ENCODE results near the gene ITGA2B.

- TF ChIP-seq CREB1 (IDR thresholded peaks at IDR 0.05; ENCODE audit: low read depth) (no peak), TAF1 (IDR thresholded peaks at IDR 0.05; ENCODE audit: low read depth) (no peak), EP300 (IDR thresholded peaks at IDR 0.05; ENCODE audit: borderline replicate concordance) (no peak), TEAD4 (IDR thresholded peaks at IDR 0.05) (no peak), REST (IDR thresholded peaks at IDR 0.05; ENCODE audit: low read depth) (no peak), RAD21 (IDR thresholded peaks at IDR 0.05; ENCODE audit: low read depth) (no peak), ZBTB7A (IDR thresholded peaks at IDR 0.05; ENCODE audit: low read depth) (no peak), TCF12 (IDR thresholded peaks at IDR 0.05; ENCODE audit: low read depth) (no peak), YY1 (IDR thresholded peaks at IDR 0.05; ENCODE audit: low read depth) (no peak), USF1 (IDR thresholded peaks at IDR 0.05) (no peak), MAX (IDR thresholded peaks at IDR 0.05) (no peak), FOXM1 (IDR thresholded peaks at IDR 0.05; ENCODE audit: borderline replicate concordance, low read depth) (no peak), CEBPB (IDR thresholded peaks at IDR 0.05) (no peak), NFIC (IDR thresholded peaks at IDR 0.05) (no peak)
Observed at GRCh38 chr17:44360144-44360533, 29.3 kb downstream of the ITGA2B start.
